Measurements from ENCODE around the gene ATP1A1.

Gene ATP1A1

GRCh38 chr1:116372191-116372590 is 853 bp upstream of the ATP1A1 start:
- DNase-seq (no peak), ATAC-seq (no peak)

DNA sequence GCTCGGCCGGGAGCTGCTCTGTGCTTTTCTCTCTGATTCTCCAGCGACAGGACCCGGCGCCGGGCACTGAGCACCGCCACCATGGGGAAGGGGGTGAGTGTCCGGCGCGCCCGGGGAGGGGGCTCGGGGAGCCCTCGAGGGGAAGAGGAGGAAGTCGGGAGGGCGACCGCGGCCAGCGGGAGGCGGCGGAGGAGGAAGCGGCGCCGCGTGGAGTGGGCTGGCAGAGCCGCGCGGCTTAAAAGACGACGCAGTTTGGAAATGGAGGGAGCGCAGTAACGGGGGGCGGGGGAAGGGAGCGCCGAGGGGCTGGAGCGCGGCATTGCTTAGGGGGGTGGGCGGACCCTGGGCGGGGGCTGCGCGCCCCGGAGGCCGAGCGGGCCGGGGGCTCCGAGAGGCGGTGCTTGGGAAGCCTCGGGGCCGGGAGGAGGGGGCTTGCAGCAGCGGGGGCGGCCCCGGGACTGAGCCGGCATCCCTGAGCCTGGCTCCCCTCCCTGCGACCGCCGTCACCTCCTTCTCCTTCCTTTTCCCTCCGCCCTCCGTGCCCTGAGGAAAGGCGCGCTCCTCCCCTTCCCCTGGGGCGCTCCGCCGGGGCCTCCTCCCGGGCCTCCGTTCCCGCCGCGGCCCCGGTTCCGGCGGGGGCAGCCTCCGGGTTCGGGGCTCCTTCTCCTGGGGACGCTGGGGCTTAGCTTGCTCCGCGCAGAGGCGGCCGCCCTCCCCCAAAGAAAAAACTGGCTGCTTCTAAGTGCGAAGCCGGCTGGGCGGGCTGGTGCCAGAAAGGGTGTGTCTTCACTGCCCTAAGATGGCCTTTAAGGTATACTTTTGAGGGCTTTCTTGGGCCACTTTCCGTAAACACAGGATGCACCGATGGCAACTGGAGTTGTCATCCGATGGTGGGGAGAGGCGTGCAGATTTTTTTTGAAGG is 648 bp downstream of the ATP1A1 start:
- peak; percentile 67 for DNase-seq
- peak; percentile 7 for ATAC-seq

DNA sequence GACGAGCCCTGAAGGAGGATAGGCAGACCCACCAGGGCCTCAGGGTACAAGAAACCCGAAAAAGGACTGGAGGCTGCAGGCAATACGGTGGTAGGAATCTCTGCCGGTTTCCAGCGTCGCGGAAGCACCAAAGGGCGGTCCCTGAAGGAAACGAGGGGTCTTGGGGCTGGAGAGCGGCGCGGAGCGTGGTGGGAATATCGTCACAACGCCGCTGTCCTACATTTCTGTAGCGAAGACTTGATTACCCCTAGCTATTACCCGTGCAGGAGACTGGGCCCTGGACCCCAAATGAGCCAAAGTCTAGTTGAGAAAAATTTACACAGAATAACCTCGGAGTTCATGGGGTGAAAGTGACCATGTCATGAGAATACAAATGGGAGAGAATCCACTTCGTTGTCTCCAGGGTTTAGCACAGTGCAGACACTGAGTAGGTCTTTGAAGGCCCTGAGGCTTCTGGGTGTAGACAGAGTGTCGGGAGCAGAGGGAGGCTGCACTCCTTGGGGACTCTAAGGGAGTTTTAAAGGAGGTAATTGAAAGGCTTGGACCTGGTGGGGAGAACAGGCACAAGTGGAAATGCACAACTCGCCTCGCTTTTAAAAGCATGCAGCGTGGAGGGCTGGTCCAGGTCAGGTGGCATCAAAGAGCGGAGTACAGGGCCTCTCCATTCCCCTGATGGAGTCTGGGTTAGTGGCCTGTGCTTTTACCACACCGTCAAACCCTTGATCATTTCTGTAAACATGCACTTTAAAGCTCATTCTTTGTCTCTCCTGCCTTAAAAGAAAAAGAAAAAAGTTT is 1.5 kb downstream of the ATP1A1 start:
- ATAC-seq (no peak), DNase-seq (no peak)

GRCh38 chr1:116375148-116375886 is 2.3 kb downstream of the ATP1A1 start:
- DNase-seq (no peak), ATAC-seq (no peak)

DNA sequence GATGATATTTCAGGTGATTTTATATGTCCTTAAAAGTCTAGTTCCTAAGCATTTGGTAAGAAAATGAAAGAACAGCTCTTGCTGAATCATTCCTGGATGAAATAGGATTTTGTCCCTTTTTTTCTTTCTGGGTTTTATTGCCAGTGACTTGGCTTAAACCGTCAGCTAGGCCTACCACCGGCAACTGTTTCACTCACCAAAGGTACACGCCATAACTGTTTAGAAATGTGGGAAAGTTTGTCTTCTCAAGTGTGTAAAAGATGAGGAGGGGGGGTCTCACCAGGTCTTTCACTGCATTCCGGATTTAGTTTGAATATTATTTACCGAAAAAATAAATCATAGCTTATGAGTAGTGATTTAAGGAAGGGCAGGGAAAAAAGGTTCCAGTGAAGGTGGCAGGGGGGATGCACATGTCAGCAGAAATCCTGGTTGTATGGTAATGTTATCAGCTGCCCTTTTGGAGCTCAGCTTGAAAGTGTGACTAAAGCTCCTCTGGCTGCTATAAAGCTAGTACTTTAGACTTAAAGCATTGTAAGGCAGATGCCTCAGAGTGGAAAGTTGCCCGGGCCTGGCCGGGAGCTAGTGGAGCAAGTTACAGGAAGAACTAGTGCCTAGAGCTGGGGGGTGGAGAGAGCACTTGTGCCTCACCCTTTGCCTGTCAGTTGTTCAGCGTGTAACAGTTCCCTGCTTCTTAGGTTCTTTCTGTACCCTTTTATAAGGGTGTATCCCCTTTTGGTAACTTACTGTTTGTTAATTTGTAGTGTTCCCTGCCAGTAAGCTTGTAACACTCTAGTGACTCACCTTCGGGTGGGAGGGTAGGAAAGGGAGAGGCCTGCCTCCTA is 3.1 kb downstream of the ATP1A1 start:
- DNase-seq = peak; percentile 64
- peak; percentile 22 for ATAC-seq

GRCh38 chr1:116376729-116377086 is 3.7 kb downstream of the ATP1A1 start:
- no peak for DNase-seq

GRCh38 chr1:116377541-116378529 is 4.8 kb downstream of the ATP1A1 start:
- DNase-seq = peak; percentile 32

More at GRCh38 chr1:116376729-116377086, 3.7 kb downstream of the ATP1A1 start:
- ATAC-seq = no peak

GRCh38 chr1:116379057-116379630 is 6.1 kb downstream of the ATP1A1 start:
- ATAC-seq (no peak), DNase-seq (no peak)

More at GRCh38 chr1:116377541-116378529, 4.8 kb downstream of the ATP1A1 start:
- peak; percentile 84 for ATAC-seq

DNA sequence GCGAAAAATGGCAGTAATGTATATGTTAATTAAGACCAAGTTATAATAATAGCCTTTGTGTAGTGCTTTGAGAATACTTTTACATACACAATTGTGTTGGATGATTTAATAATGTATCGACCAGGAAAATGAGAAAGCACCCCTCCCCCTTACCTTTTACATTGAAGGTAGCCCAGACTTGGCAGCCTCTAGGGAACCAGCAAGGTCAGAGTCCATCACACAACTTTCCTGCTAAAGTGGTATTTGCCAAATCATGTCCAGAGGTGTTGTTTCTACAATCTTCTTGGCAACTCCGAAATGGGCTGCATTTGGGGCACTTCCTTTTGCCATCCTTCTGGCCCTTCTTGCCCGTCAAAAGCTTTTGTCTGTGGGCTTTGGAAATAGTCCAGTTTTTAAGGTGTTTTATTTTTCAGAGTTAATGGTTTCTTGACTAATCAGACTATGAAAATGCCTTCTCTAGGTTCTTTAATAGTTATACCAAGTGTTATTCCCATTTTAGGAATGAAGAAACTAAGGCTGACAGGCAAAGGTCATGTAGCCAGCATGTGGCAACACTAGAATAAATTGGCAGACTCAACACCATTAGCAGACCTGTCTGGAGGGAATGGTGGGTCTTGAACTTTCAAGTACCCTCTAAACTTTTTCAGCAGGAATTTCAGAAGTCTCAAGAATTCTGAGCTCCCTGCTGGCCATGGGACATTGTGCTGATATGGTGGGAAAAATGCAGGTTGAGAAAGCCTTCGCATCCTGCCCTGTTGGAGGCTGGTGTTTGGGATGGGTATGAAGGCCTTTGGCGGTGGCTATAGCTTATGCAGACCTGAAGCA is 6.8 kb downstream of the ATP1A1 start:
- no peak for ATAC-seq
- no peak for DNase-seq

GRCh38 chr1:116380499-116381242 is 7.6 kb downstream of the ATP1A1 start:
- DNase-seq (peak; percentile 12), ATAC-seq (no peak)

- ATAC-seq (no peak), DNase-seq (no peak)
Measured at GRCh38 chr1:116382321-116382720, 9.3 kb downstream of the ATP1A1 start.

- ATAC-seq = no peak
- no peak for DNase-seq
Measured at GRCh38 chr1:116382857-116383483, 9.9 kb downstream of the ATP1A1 start.

DNA sequence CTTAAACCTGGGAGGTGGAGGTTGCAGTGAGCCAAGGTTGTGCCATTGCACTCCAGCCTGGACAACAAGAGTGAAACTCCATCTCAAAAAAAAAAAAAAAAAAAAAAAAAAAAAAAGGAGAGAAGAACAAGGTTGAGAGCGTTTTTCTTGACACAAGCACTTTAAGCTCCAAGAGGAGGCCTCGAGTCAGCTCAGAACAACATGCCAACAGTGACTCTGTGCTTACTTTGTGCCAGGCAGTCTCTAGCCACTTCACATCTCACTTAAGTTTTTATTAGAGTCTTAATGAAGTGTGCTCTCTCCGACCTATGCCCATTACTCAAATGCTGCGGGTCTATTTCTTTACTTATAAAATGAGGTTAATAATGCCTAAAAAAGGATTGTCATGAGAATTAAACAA is 13.0 kb downstream of the ATP1A1 start:
- DNase-seq = no peak
- no peak for ATAC-seq

DNA sequence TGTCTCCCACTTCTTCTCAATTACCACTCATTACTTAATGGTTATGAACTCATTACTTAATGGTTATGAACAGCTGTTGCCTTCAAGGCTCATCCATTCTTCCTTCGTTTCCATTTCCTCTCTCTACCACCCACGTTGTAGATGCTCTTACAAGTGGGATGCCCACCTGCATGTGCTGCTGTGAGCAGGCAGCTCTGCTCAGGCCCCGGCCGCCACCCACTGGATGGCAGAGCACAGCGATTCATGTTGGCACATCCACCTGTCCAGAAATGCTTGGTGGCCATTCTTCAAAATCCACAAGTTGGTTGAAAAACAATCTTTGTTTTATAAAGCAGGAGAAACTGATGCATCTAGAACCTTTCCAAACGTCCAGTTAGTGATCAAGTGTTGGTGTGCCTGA is 14.5 kb downstream of the ATP1A1 start:
- DNase-seq = no peak
- ATAC-seq = no peak

DNA sequence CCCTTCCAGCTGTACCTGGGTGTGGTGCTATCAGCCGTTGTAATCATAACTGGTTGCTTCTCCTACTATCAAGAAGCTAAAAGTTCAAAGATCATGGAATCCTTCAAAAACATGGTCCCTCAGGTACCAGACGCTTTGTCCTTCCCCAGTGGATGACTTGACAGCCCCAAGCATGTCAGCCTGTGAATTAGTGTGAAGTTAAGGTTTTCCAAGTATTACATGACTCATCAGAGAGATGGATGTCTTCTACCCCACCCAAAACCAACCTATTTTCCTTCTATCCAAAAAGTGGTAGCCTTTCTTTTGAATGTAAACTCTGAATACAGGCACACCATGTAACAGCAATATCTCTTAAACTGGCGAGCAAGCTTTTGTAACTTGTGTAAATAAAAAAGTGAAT is 15.1 kb downstream of the ATP1A1 start:
- no peak for ATAC-seq
- DNase-seq = no peak

GRCh38 chr1:116389013-116389412 is 16.0 kb downstream of the ATP1A1 start:
- ATAC-seq (no peak), DNase-seq (no peak)

- ATAC-seq (no peak), DNase-seq (no peak)
Measured at GRCh38 chr1:116389686-116390085, 16.6 kb downstream of the ATP1A1 start.

DNA sequence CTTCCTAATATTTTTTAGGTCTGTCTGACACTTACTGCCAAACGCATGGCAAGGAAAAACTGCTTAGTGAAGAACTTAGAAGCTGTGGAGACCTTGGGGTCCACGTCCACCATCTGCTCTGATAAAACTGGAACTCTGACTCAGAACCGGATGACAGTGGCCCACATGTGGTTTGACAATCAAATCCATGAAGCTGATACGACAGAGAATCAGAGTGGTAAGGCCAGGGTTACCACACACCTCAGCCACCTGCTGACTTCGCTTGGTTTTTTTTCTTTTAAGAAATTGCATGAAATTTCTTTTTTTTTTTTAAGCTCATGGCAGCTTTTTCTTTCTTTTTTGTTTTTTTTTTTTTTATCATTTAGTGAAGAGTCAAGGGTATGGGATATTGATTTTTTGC is 17.2 kb downstream of the ATP1A1 start:
- DNase-seq = peak; percentile 44
- ATAC-seq = peak; percentile 94
